ENCODE data around the gene TLCD2.
"Not testable (repeated sequence)": the region's sequence is repeated elsewhere in the genome, so short reads cannot be mapped to it uniquely, and the experiment has no call there.

TLCD2 gene

GRCh38 chr17:1684378-1685189, 25.6 kb downstream of the TLCD2 start, which contains the start of gene PRPF8:
Gene PRPF8, minus strand, starts transcription at chr17:1684867. Its CDS starts 296 bp downstream, at chr17:1684571.
- DNase-seq: peak; percentile 99

GRCh38 chr17:1683459-1683858, 26.7 kb downstream of the TLCD2 start:
- peak; percentile 56 for DNase-seq

- no peak for DNase-seq
Measured at GRCh38 chr17:1676401-1676800, 33.8 kb downstream of the TLCD2 start.

- no peak for DNase-seq
Measured at GRCh38 chr17:1673041-1673785, 37.0 kb downstream of the TLCD2 start.

GRCh38 chr17:1663934-1664333, 46.2 kb downstream of the TLCD2 start:
- not testable (repeated sequence) for DNase-seq

- no peak for DNase-seq
Measured at GRCh38 chr17:1661045-1661444, 49.1 kb downstream of the TLCD2 start.

- no peak for DNase-seq
Measured at GRCh38 chr17:1658100-1658499, 52.1 kb downstream of the TLCD2 start.

GRCh38 chr17:1653735-1654134, 56.4 kb downstream of the TLCD2 start:
- DNase-seq: no peak

- DNase-seq: not testable (repeated sequence)
Measured at GRCh38 chr17:1652794-1653193, 57.4 kb downstream of the TLCD2 start.

Measured in hematopoietic multipotent progenitor cell treated with erythropoietin and hydrocortisone succinate and interleukin-3 and kit ligand, for 4 days (in vitro differentiated cells).